ENCODE data around the gene ARHGAP26.

GRCh38 chr5:143141652-143142051, 371.5 kb downstream of the ARHGAP26 start:
- no peak for TF ChIP-seq POLR2AphosphoS5 (IDR thresholded peaks at IDR 0.05; ENCODE audit: low read depth, low read length)
- TF ChIP-seq REST (IDR thresholded peaks at IDR 0.05; ENCODE audit: insufficient read depth in 1 of 2, low read depth in 2 of 2, low read length in 2 of 2): no peak
- TF ChIP-seq SIN3A (IDR thresholded peaks at IDR 0.05; ENCODE audit: borderline replicate concordance, insufficient read depth, low read length): no peak
- no peak for TF ChIP-seq TAF1 (IDR thresholded peaks at IDR 0.05; ENCODE audit: borderline replicate concordance, insufficient read depth, low read length)
- no peak for TF ChIP-seq FOXP2 (optimal IDR thresholded peaks at IDR 0.05; ENCODE audit: borderline replicate concordance, extremely low read depth, extremely low read length, insufficient read depth)

Measured in PFSK-1 (cell line).